ENCODE measurements around the gene LIPC.

LIPC gene

GRCh38 chr15:58518626-58519025 lies 86.8 kb downstream of the LIPC start:
- TF ChIP-seq PATZ1 (CRISPR knock-in tag; IDR thresholded peaks at IDR 0.05; ENCODE audit: borderline replicate concordance), result no peak
- TF ChIP-seq BACH2 (CRISPR knock-in tag; IDR thresholded peaks at IDR 0.05; ENCODE audit: borderline replicate concordance), result no peak
- no peak for TF ChIP-seq SNAI2 (CRISPR knock-in tag; IDR thresholded peaks at IDR 0.05)
- no peak for TF ChIP-seq ARNTL (CRISPR knock-in tag; IDR thresholded peaks at IDR 0.05; ENCODE audit: borderline replicate concordance, low read depth)
- TF ChIP-seq TOX (CRISPR knock-in tag; IDR thresholded peaks at IDR 0.05; ENCODE audit: borderline replicate concordance), result no peak
- no peak for TF ChIP-seq ZFP30 (CRISPR knock-in tag; IDR thresholded peaks at IDR 0.05)
- TF ChIP-seq POU6F1 (CRISPR knock-in tag; IDR thresholded peaks at IDR 0.05; ENCODE audit: borderline replicate concordance, low read depth), result no peak
- TF ChIP-seq PPARA (CRISPR knock-in tag; IDR thresholded peaks at IDR 0.05; ENCODE audit: borderline replicate concordance), result no peak
- TF ChIP-seq CSDC2 (CRISPR knock-in tag; IDR thresholded peaks at IDR 0.05), result no peak
- TF ChIP-seq ZC3H10 (CRISPR knock-in tag; IDR thresholded peaks at IDR 0.05), result no peak
- no peak for TF ChIP-seq ISL1 (CRISPR knock-in tag; IDR thresholded peaks at IDR 0.05)
- TF ChIP-seq ZNF565 (CRISPR knock-in tag; conservative IDR thresholded peaks at IDR 0.05; ENCODE audit: low read depth), result no peak
- no peak for TF ChIP-seq TSHZ2 (CRISPR knock-in tag; IDR thresholded peaks at IDR 0.05)
- no peak for TF ChIP-seq ZFP3 (CRISPR knock-in tag; IDR thresholded peaks at IDR 0.05)
- TF ChIP-seq OSR1 (CRISPR knock-in tag; IDR thresholded peaks at IDR 0.05), result no peak
- TF ChIP-seq ZNF70 (CRISPR knock-in tag; IDR thresholded peaks at IDR 0.05), result no peak
- TF ChIP-seq ZNF8 (CRISPR knock-in tag; IDR thresholded peaks at IDR 0.05), result no peak
- ATAC-seq, result no peak

- no peak for ATAC-seq
- TF ChIP-seq PPARA (CRISPR knock-in tag; IDR thresholded peaks at IDR 0.05; ENCODE audit: borderline replicate concordance) (no peak), CSRNP3 (CRISPR knock-in tag; IDR thresholded peaks at IDR 0.05) (no peak), ZC3H10 (CRISPR knock-in tag; IDR thresholded peaks at IDR 0.05) (no peak), TSHZ2 (CRISPR knock-in tag; IDR thresholded peaks at IDR 0.05) (no peak), CREB5 (CRISPR knock-in tag; IDR thresholded peaks at IDR 0.05; ENCODE audit: low read depth) (no peak), ZNF70 (CRISPR knock-in tag; IDR thresholded peaks at IDR 0.05) (no peak)
Measured at GRCh38 chr15:58519516-58519915, 87.7 kb downstream of the LIPC start.

Measured in SK-N-SH treated with all-trans-retinoic acid at 6 μM for 48 hours (cell line).